ENCODE data around the gene ASIC4. TPM values are rescaled to one million over a fixed set of nuclear protein-coding genes. Genes with fewer than 3 reads are reported as not detected.

Gene ASIC4
- total RNA-seq, 1 experiment from 2014 or later, result 0.45 TPM

DNA sequence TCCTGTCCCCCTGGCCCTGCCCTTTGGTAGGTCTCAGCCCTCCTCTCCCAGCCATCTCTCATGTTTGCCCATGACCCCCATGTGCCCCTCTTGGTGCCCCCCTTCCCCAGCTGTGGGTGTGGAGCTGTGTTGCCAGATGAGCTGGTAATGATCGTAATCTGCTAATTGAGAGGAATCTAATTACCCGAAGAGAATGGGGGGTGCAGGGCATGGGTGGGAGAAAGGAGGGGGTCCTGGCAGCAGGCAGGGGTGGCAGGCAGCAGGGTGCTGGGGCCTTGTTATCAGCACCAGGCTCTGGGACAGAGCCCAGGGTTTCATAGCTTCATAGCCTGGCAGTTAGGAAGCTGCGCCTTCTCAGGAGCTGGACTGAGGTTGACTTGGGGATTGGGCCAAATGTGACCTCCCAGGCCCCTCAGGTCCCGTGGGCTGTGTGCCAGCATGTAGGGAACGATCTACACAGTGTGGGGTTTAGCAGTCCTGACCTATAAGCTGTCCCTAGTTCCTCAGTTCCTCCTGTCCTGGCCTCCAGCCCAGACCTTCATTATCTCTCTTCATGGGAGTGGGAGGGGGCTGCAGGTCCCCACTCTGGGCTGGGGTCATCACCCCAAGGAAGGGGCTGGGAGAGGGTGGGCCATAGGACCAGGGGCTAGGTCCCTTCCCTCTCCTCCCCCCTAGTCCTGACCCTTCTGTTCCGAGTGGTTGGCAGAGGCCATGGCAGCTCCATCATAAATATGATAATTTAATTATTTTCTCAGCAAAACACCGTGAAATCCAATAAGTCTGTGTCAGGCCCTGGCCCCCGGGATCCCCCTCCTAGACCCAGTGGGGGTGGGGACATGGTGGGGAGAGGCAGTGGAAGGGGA lies 6.5 kb upstream of the ASIC4 start:
- peak overlapping the region; percentile 75 for H3K27ac ChIP-seq (ENCODE audit: low read depth, low read length, poor library complexity, severe bottlenecking)
- CTCF ChIA-PET, result interaction anchor here (0.7 to 1.6 kb wide), 3 partner anchors 9 to 14 kb away, joined by 3 to 20 read pairs (median 8); partner anchors contain the start of gene GMPPA
- peak; percentile 43 for DNase-seq (ENCODE audit: low spot score)
- POLR2A ChIA-PET (ENCODE audit: low non-redundant PET), result no interaction called here
- no peak overlapping the region for H3K4me3 ChIP-seq (ENCODE audit: low read depth, low read length, poor library complexity, severe bottlenecking)
- no peaks in the 10 kb centered on the region for H3K27me3 ChIP-seq (replicated peaks; ENCODE audit: insufficient read depth, low read depth, low read length, poor library complexity)
- peaks cover 65% of the 10 kb centered on the region for H3K4me1 ChIP-seq (ENCODE audit: insufficient read depth, low read length, poor library complexity, severe bottlenecking)
- TF ChIP-seq, protein P1, sequence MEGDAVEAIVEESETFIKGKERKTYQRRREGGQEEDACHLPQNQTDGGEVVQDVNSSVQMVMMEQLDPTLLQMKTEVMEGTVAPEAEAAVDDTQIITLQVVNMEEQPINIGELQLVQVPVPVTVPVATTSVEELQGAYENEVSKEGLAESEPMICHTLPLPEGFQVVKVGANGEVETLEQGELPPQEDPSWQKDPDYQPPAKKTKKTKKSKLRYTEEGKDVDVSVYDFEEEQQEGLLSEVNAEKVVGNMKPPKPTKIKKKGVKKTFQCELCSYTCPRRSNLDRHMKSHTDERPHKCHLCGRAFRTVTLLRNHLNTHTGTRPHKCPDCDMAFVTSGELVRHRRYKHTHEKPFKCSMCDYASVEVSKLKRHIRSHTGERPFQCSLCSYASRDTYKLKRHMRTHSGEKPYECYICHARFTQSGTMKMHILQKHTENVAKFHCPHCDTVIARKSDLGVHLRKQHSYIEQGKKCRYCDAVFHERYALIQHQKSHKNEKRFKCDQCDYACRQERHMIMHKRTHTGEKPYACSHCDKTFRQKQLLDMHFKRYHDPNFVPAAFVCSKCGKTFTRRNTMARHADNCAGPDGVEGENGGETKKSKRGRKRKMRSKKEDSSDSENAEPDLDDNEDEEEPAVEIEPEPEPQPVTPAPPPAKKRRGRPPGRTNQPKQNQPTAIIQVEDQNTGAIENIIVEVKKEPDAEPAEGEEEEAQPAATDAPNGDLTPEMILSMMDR (conservative IDR thresholded peaks at IDR 0.05; ENCODE audit: low read depth, low read length), result no peak
- no peak for TF ChIP-seq EZH2 (IDR thresholded peaks at IDR 0.05; ENCODE audit: borderline replicate concordance, low read depth, low read length, poor library complexity, severe bottlenecking)
- intact Hi-C loops (cut with micrococcal nuclease; ENCODE audit: unreplicated experiment), result no loop called here
- no TSS peak for BruUV-seq (replicated peaks)
- peaks cover 3% of the 10 kb centered on the region for H3K36me3 ChIP-seq (ENCODE audit: insufficient read depth, low read length, poor library complexity, severe bottlenecking)
- no peaks in the 10 kb centered on the region for H3K9me3 ChIP-seq (ENCODE audit: low read depth, low read length, poor library complexity, severe bottlenecking)

DNA sequence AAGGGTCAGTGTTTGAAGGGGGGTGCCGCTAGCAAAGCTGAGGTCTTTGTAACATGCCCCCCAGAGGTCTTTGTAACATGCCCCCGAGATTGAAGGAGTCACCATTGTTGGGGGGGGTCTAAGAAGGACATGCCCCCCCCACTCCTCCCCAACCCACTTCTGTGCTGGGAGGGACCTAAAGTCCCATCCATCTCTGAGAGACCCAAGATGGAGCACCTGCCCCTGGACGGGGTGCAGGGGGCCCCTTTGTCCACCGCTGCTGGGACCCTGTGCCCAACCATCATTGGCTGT lies 5.9 kb upstream of the ASIC4 start:
- intact Hi-C loops (cut with micrococcal nuclease; ENCODE audit: unreplicated experiment), result no loop called here
- H3K4me1 ChIP-seq (ENCODE audit: insufficient read depth, low read length, poor library complexity, severe bottlenecking), result peaks cover 71% of the 10 kb centered on the region
- no peaks in the 10 kb centered on the region for H3K9me3 ChIP-seq (ENCODE audit: low read depth, low read length, poor library complexity, severe bottlenecking)
- TF ChIP-seq, protein P1 (conservative IDR thresholded peaks at IDR 0.05; ENCODE audit: low read depth, low read length), result no peak
- no peak for TF ChIP-seq EZH2 (IDR thresholded peaks at IDR 0.05; ENCODE audit: borderline replicate concordance, low read depth, low read length, poor library complexity, severe bottlenecking)
- POLR2A ChIA-PET (ENCODE audit: low non-redundant PET), result no interaction called here
- H3K27ac ChIP-seq (ENCODE audit: low read depth, low read length, poor library complexity, severe bottlenecking), result peak overlapping the region; percentile 75
- no peak overlapping the region for H3K4me3 ChIP-seq (ENCODE audit: low read depth, low read length, poor library complexity, severe bottlenecking)
- DNase-seq (ENCODE audit: low spot score), result no peak
- H3K36me3 ChIP-seq (ENCODE audit: insufficient read depth, low read length, poor library complexity, severe bottlenecking), result peaks cover 3% of the 10 kb centered on the region
- H3K27me3 ChIP-seq (replicated peaks; ENCODE audit: insufficient read depth, low read depth, low read length, poor library complexity), result no peaks in the 10 kb centered on the region
- CTCF ChIA-PET, result interaction anchor here (0.6 to 1.6 kb wide), 2 partner anchors 10 to 119 kb away, joined by 4 to 20 read pairs; partner anchors contain the start of gene GMPPA
- no TSS peak for BruUV-seq (replicated peaks)

DNA sequence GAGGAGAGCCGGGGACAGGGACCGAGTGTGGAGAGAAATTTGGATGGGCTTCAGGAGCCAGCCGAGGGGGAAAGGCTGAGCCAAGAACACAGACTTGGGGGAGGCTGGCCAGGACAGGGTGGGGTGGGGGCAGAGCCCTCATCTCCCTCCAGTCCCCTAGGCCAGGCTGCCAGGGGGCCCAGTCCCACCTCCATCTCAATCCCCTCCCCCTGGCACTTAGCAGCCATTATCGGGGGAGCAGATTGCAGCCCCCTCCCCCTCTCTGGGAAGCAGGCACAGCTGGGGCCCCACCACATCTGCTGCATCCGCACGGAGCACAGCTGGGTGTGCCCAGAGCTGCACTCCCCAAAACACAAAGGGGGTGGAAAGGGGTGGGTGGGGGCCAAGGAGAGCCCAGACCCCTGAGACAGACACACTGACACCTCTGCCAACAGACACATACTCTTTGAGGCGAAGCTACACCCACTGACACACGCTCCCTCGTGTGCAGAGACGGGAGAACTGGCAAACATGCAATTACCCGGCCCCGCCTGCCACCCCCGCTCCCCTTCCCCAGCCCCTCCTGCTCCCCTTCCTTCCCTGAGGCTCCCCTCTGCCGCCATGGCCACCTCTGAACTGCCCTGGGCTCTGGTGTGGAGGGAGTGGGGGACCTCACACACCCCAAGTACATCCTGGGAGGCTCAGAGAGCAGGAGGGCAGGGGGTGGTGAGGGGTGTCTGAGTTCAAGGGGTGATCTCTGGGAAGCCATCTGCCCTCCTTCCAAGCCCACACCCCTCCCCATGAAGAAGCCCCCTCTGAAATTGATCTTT lies 5.1 kb upstream of the ASIC4 start:
- POLR2A ChIA-PET (ENCODE audit: low non-redundant PET), result interaction anchor here (1.0 kb wide), 1 partner anchor 14 kb away, joined by 4 read pairs; a partner anchor contains a TSS
- TF ChIP-seq, protein P1 (conservative IDR thresholded peaks at IDR 0.05; ENCODE audit: low read depth, low read length), result no peak
- TF ChIP-seq EZH2 (IDR thresholded peaks at IDR 0.05; ENCODE audit: borderline replicate concordance, low read depth, low read length, poor library complexity, severe bottlenecking), result no peak
- H3K4me1 ChIP-seq (ENCODE audit: insufficient read depth, low read length, poor library complexity, severe bottlenecking), result peaks cover 78% of the 10 kb centered on the region
- peaks cover 3% of the 10 kb centered on the region for H3K36me3 ChIP-seq (ENCODE audit: insufficient read depth, low read length, poor library complexity, severe bottlenecking)
- DNase-seq (ENCODE audit: low spot score), result peak; percentile 43
- no peaks in the 10 kb centered on the region for H3K27me3 ChIP-seq (replicated peaks; ENCODE audit: insufficient read depth, low read depth, low read length, poor library complexity)
- H3K27ac ChIP-seq (ENCODE audit: low read depth, low read length, poor library complexity, severe bottlenecking), result peak overlapping the region; percentile 73
- CTCF ChIA-PET, result interaction anchor here (0.5 to 2.1 kb wide), 13 partner anchors 8 to 140 kb away, joined by 3 to 31 read pairs (median 6); partner anchors contain the start of gene GMPPA
- no TSS peak for BruUV-seq (replicated peaks)
- peak overlapping the region; percentile 24 for H3K4me3 ChIP-seq (ENCODE audit: low read depth, low read length, poor library complexity, severe bottlenecking)
- intact Hi-C loops (cut with micrococcal nuclease; ENCODE audit: unreplicated experiment), result no loop called here
- no peaks in the 10 kb centered on the region for H3K9me3 ChIP-seq (ENCODE audit: low read depth, low read length, poor library complexity, severe bottlenecking)

Data from A673 (cell line).